DMS153 treated with DMSO at 0.1 percent for 48 hours (cell line): ENCODE data around the gene ZSCAN16.

Experiments
- DNase-seq: peaks from one replicate; lab custom pipeline; 2025; ENCODE audit not compliant: unreplicated experiment; lab: John Stamatoyannopoulos, UW

The ZSCAN16 gene

GRCh38 chr6:28125401-28125800 is 992 bp downstream of the ZSCAN16 start:
- no peak for DNase-seq

- DNase-seq: peak; percentile 9
Observed at GRCh38 chr6:28134015-28134414, 9.6 kb downstream of the ZSCAN16 start.

GRCh38 chr6:28134716-28135115 is 10.3 kb downstream of the ZSCAN16 start:
- no peak for DNase-seq

GRCh38 chr6:28135393-28135792 is 11.0 kb downstream of the ZSCAN16 start:
- no peak for DNase-seq

- DNase-seq: peak; percentile 87
Observed at GRCh38 chr6:28136585-28137504, 12.4 kb downstream of the ZSCAN16 start.

- DNase-seq: peak; percentile 7
Observed at GRCh38 chr6:28137505-28137981, 13.1 kb downstream of the ZSCAN16 start.

GRCh38 chr6:28139860-28140543 is 15.6 kb downstream of the ZSCAN16 start:
- no peak for DNase-seq

- no peak for DNase-seq
Observed at GRCh38 chr6:28140616-28141015, 16.2 kb downstream of the ZSCAN16 start.

GRCh38 chr6:28141500-28142329 is 17.3 kb downstream of the ZSCAN16 start, which contains the start of gene ZKSCAN8:
TSS of gene ZKSCAN8 (plus strand) at chr6:28141883. CDS start at chr6:28148408, 6,525 bp downstream.
- DNase-seq: peak; percentile 89

GRCh38 chr6:28142446-28142845 is 18.0 kb downstream of the ZSCAN16 start:
- no peak for DNase-seq

- DNase-seq: no peak
Observed at GRCh38 chr6:28145231-28145630, 20.8 kb downstream of the ZSCAN16 start.

- DNase-seq: no peak
Observed at GRCh38 chr6:28152531-28152930, 28.1 kb downstream of the ZSCAN16 start.

- DNase-seq: no peak
Observed at GRCh38 chr6:28153546-28153945, 29.1 kb downstream of the ZSCAN16 start.

- no peak for DNase-seq
Observed at GRCh38 chr6:28154357-28154756, 29.9 kb downstream of the ZSCAN16 start.

GRCh38 chr6:28158318-28158717 is 33.9 kb downstream of the ZSCAN16 start:
- DNase-seq: no peak

- no peak for DNase-seq
Observed at GRCh38 chr6:28159029-28159607, 34.7 kb downstream of the ZSCAN16 start.

GRCh38 chr6:28160233-28160632 is 35.8 kb downstream of the ZSCAN16 start:
- no peak for DNase-seq

GRCh38 chr6:28161410-28162079 is 37.1 kb downstream of the ZSCAN16 start:
- peak; percentile 5 for DNase-seq

GRCh38 chr6:28165563-28165962 is 41.2 kb downstream of the ZSCAN16 start:
- DNase-seq: no peak

GRCh38 chr6:28167068-28167467 is 42.7 kb downstream of the ZSCAN16 start:
- no peak for DNase-seq
